ENCODE measurements around the gene CAMK2N2.

GRCh38 chr3:184272269-184272668, 10.9 kb upstream of the CAMK2N2 start:
- no peak for TF ChIP-seq POLR2A (IDR thresholded peaks at IDR 0.05; ENCODE audit: low read length)
- no peak for TF ChIP-seq GATA1 (IDR thresholded peaks at IDR 0.05; ENCODE audit: low read depth, low read length)

Measured in erythroblast (primary cell).